Bronchial epithelial cell (primary cell): Measurements from ENCODE around the gene ISYNA1. TPM values are rescaled to one million over a fixed set of nuclear protein-coding genes. Genes with fewer than 3 reads are reported as not detected.
A peak's percentile ranks its signal among the peaks of the same experiment; 100 is the strongest.

Experiments used
- DNase-seq: peaks from one replicate; pipeline ENCODE4 v3.0.0-alpha.2; 2010; ENCODE audit warnings: low read depth
- FAIRE-seq: peaks from 2 replicates; lab custom pipeline; 2011; peaks lifted over from hg19 to GRCh38; lab: Jason Lieb, UNC
- H3K27me3 ChIP-seq: 2 replicates; pipeline ENCODE4 v1.5.1; 2011; ENCODE audit warnings: low read length; ENCODE audit not compliant: control insufficient read depth, insufficient read depth
- H3K36me3 ChIP-seq: 2 replicates; pipeline ENCODE4 v1.5.1; 2011; ENCODE audit warnings: low read length; ENCODE audit not compliant: control insufficient read depth, insufficient read depth
- H3K4me3 ChIP-seq: 2 replicates; pipeline ENCODE4 v1.5.1; 2011; ENCODE audit warnings: mild to moderate bottlenecking, low read depth, low read length, control low read depth
- total RNA-seq: library from RNA; depleted of rRNA; stranded (reverse); fragments of >200 nt; gene quantifications from 2 replicates; pipeline ENCODE4 v1.2.1, GENCODE V29; 2014
- TF ChIP-seq, protein P1 (sequence below): IDR thresholded peaks from 2 replicates; pipeline ENCODE4 v1.5.1; 2011; ENCODE audit warnings: mild to moderate bottlenecking, moderate library complexity, low read length, control low read depth, inconsistent platforms; ENCODE audit not compliant: insufficient read depth, severe bottlenecking

Gene ISYNA1
- total RNA-seq, 1 donor from 2014 or later = 15.3 TPM

DNA sequence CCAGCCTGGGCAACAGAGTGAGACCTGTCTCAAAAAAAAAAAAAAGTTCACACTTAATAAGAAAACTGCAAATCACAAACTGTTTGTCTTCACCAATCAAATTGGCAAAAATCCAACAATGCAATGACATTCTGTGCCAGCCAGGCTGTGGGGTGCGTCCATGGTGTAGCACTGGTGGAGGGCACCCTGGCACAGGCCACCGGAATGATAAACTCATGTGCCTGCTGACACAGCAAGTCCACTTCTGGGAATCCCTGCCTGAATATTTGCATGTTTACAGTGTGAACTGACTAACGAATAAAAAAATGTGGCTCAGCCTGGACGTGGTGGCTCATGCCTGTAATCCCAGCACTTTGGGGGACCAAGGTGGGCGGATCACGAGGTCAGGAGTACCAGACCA, 38.9 kb downstream of the ISYNA1 start:
- TF ChIP-seq, protein P1, sequence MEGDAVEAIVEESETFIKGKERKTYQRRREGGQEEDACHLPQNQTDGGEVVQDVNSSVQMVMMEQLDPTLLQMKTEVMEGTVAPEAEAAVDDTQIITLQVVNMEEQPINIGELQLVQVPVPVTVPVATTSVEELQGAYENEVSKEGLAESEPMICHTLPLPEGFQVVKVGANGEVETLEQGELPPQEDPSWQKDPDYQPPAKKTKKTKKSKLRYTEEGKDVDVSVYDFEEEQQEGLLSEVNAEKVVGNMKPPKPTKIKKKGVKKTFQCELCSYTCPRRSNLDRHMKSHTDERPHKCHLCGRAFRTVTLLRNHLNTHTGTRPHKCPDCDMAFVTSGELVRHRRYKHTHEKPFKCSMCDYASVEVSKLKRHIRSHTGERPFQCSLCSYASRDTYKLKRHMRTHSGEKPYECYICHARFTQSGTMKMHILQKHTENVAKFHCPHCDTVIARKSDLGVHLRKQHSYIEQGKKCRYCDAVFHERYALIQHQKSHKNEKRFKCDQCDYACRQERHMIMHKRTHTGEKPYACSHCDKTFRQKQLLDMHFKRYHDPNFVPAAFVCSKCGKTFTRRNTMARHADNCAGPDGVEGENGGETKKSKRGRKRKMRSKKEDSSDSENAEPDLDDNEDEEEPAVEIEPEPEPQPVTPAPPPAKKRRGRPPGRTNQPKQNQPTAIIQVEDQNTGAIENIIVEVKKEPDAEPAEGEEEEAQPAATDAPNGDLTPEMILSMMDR = no peak
- Histone ChIP-seq H3K4me3 (no peak overlapping the region), H3K36me3 (no peaks in the 10 kb centered on the region), H3K27me3 (no peaks in the 10 kb centered on the region)
- FAIRE-seq (no peak), DNase-seq (peak; percentile 76)

DNA sequence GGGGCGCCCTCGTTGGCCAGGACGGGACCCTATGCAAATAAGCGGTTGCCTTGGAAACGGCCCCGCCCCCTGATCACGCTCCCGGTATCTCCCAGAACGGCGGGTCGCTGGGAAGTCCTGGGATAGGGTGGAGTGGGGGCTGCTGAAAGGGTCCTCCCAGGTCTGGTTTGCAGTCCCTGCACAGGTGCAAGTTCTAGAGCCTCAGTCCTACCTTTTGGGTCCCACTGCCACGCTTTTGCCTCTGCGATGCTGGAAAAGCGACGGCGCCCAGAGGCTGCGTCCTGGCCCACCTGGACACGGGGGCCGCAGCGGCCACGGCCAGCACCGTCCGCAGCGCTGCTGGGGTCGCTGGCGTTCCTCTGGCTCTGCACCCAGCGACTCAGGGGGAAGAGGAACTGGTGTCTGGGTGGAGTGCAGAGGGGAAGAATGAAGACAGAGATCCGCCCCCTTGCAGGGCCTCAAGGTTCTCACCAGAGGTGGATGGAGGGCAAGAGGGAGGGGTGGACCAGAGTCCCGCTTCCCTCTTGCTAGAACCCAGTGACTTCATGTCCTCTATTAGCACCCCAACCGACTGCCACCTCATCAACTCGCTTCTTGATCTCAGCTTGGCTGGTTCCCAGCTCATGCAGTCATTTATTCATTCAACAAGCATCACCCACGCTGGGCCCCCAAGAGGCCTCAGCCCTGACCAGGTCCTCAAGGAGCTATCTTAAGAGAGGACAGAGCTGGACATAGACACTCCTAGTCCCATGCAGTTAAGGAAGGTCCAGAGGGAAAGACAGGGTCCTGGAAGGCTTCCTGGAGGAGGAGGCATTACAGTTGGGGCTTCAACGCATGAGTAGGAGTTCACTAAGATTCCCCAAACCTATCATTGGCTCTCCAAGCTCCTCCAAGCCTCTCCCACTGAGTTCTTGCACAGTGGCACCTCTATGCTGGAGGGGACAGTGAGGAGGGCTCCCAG, 40.4 kb downstream of the ISYNA1 start, which contains the start of gene LRRC25:
Gene LRRC25, minus strand, starts transcription at position 381 of the 961 bp plus-strand sequence. CDS start 659 bp downstream, outside the sequence.
- Histone ChIP-seq H3K4me3 (no peak within 1 kb of the TSS), H3K36me3 (no peaks in the 10 kb centered on the region), H3K27me3 (no peaks in the 10 kb centered on the region)
- TF ChIP-seq, protein P1 = no peak
- FAIRE-seq = no peak
- DNase-seq = no peak

DNA sequence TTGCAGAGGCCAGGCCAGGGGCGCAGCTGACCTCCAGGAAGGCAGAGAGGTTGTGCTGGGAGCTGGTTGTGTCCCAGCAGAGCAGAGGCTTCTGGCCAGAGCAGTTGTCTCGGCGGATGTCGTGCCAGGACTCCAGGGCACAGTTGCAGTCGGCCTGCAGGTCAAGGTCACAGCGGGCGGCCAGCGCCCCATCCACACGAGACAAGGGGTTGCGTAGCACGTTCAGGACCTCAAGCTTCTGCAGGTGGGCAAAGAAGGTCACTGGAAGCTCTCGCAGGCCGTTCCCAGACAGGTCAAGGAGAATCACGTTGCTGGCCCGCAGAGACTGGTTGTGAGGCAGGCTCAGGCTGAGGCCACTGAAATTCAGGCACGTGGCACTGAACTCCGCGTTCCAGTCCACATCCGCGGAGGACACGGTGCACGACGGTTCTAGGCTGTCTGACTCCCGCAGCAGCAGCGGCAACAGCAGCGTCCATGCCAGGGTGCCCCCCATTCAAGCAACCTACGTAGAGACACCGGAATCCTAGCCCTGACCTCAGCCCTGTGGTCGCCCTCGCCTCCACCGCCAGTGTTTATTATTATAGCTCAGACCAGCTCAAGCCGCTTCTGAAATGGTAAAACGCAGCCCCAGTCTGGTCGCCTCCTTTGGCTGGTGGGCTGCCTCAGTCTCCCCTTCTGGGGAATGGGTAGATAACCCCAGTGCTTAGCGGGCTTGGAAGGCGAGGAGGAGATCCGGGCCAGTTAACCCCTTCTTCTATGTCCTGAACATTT, 41.3 kb downstream of the ISYNA1 start:
- no peak for FAIRE-seq
- no peak for DNase-seq
- Histone ChIP-seq H3K4me3 (no peak overlapping the region), H3K36me3 (no peaks in the 10 kb centered on the region), H3K27me3 (no peaks in the 10 kb centered on the region)
- TF ChIP-seq, protein P1 = no peak

DNA sequence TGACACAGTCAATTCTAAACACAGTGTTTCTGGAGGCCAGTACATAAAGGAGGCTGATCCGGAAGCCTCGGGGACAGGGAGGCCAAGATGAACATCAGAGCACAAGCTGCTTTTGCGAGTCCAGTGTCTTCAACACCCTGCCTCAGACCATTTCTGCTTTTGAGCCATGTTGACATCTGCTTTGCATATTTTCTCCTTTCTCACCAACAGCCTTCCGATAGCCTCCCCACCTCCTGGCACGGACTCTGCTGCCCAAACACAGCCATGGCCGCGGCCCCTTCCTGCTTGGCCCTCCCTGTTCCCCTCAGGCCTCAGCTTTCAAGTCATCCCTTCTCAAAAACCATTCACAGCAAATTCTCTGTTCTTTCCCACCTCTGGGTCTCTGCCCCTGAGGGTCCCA, 44.1 kb downstream of the ISYNA1 start:
- DNase-seq (no peak), FAIRE-seq (no peak)
- H3K36me3 ChIP-seq = peaks cover 3% of the 10 kb centered on the region
- TF ChIP-seq, protein P1 = no peak
- H3K4me3 ChIP-seq = no peak overlapping the region
- H3K27me3 ChIP-seq = no peaks in the 10 kb centered on the region

DNA sequence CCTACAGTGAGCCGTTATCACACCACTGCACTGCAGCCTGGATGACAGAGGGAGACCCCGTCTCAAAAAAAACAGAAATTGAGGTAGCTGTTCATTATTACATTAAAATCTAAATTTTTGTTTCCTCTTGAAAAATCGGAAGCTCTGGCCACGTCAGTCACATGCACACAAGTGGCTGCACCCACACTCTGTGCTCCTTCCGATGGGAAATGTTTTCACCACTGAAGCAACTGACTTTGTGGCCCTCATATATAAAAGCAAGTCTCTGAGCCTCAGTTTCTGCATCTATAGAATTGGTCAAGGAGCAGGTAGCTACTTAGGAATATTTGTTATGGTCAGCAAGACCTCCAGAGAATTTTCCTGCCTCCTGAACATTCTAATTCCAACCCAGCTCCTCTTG, 45.0 kb downstream of the ISYNA1 start:
- DNase-seq (no peak), FAIRE-seq (no peak)
- H3K4me3 ChIP-seq = no peak overlapping the region
- H3K36me3 ChIP-seq = peaks cover 10% of the 10 kb centered on the region
- TF ChIP-seq, protein P1 = no peak
- no peaks in the 10 kb centered on the region for H3K27me3 ChIP-seq
